B cell (primary cell): Measurements from ENCODE around the gene CRK. TPM values are rescaled to one million over a fixed set of nuclear protein-coding genes. Genes with fewer than 3 reads are reported as not detected.

Experiments
- ATAC-seq: fragments of 200-7000 bp; cut with Tn5 transposase; one replicate; pipeline ENCODE4 v1.10.0; 2021; ENCODE audit warnings: low read depth, mild to moderate bottlenecking, moderate number of reproducible peaks, moderate library complexity
- CTCF ChIA-PET: fragments of 350-600 bp; sonication (Branson Sonifier 250); formaldehyde crosslinking; loops from one replicate; lab custom pipeline; 2021; ENCODE audit warnings: antibody characterized with exemption, inconsistent platforms; lab: Charles Lee
- POLR2A ChIA-PET: fragments of 350-600 bp; sonication (Branson Sonifier 250); formaldehyde crosslinking; loops from one replicate; lab custom pipeline; 2021; ENCODE audit warnings: antibody characterized with exemption; lab: Charles Lee
- DNase-seq: peaks from one replicate; pipeline ENCODE4 v3.0.0; 2013
- H2AFZ ChIP-seq: 2 replicates; pipeline ENCODE4 v1.6.1; 2012; ENCODE audit warnings: mild to moderate bottlenecking, low read depth, low read length; ENCODE audit not compliant: insufficient read depth, poor library complexity, severe bottlenecking
- H3K27ac ChIP-seq, 2 donors: 1 replicate in 1 of 2; 2 replicates in 1 of 2; pipeline ENCODE4 v1.5.1; 2012 to 2013; ENCODE audit warnings: low read length in 2 of 2, mild to moderate bottlenecking in 2 of 2, moderate library complexity in 1 of 2
- H3K27me3 ChIP-seq, 4 experiments: fragments of 200-600 bp in 1 of 4; sonication (generic) in 1 of 4; replicated peaks in 1 of 4; 1 replicate in 2 of 4; 2 replicates in 2 of 4; pipeline versions ENCODE4 v1.6.1 to v1.7.0; 2013 to 2016; ENCODE audit warnings: low read length in 3 of 4, mild to moderate bottlenecking in 2 of 4, mixed read lengths in 1 of 4, moderate library complexity in 1 of 4; ENCODE audit not compliant: insufficient read depth in 4 of 4, control insufficient read depth in 3 of 4; ENCODE audit errors: control extremely low read depth in 1 of 4
- H3K36me3 ChIP-seq, 2 experiments: replicated peaks in 1 of 2; 1 replicate in 1 of 2; 2 replicates in 1 of 2; pipeline versions ENCODE4 v1.6.1 to v1.7.1; 2013; ENCODE audit warnings: low read length in 1 of 2; ENCODE audit not compliant: insufficient read depth in 2 of 2, control insufficient read depth in 1 of 2; ENCODE audit errors: control extremely low read depth in 1 of 2, extremely low read depth in 1 of 2
- H3K4me1 ChIP-seq, 2 donors: fragments of 200-600 bp in 1 of 2; sonication (generic) in 1 of 2; 1 replicate in 1 of 2; 2 replicates in 1 of 2; pipeline versions ENCODE4 v1.5.1 to v1.6.1; 2013 to 2017; ENCODE audit warnings: low read length in 2 of 2; ENCODE audit not compliant: control insufficient read depth in 2 of 2, insufficient read depth in 2 of 2
- H3K4me2 ChIP-seq: replicated peaks from 2 replicates; pipeline ENCODE3; 2012; ENCODE audit warnings: mild to moderate bottlenecking, low read depth, low read length; ENCODE audit not compliant: poor library complexity, severe bottlenecking
- H3K4me3 ChIP-seq, 5 experiments: fragments of 200-600 bp in 1 of 5; sonication (generic) in 1 of 5; 1 replicate in 3 of 5; 2 replicates in 2 of 5; pipeline versions ENCODE4 v1.5.1 to v1.7.0; 2011 to 2016; ENCODE audit warnings: low read length in 4 of 5, mild to moderate bottlenecking in 4 of 5, low read depth in 2 of 5, control low read depth in 1 of 5, moderate library complexity in 1 of 5; ENCODE audit not compliant: insufficient read depth in 1 of 5; ENCODE audit errors: control extremely low read depth in 1 of 5, extremely low read depth in 1 of 5
- H3K79me2 ChIP-seq: fragments of 200-600 bp; sonication (generic); one replicate; pipeline ENCODE4 v1.6.0; 2016; ENCODE audit warnings: low read length; ENCODE audit not compliant: control insufficient read depth, insufficient read depth
- H3K9ac ChIP-seq: fragments of 200-600 bp; sonication (generic); 2 replicates; pipeline ENCODE4 v1.6.1; 2017; ENCODE audit warnings: mild to moderate bottlenecking, low read length, moderate library complexity
- H3K9me3 ChIP-seq, 3 donors: one replicate each; pipeline versions ENCODE4 v1.6.1 to v1.7.1; 2013; ENCODE audit warnings: low read length in 2 of 3; ENCODE audit not compliant: control insufficient read depth in 2 of 3, insufficient read depth in 1 of 3; ENCODE audit errors: control extremely low read depth in 1 of 3
- H4K20me1 ChIP-seq: 2 replicates; pipeline ENCODE4 v1.6.0; 2012; ENCODE audit warnings: mild to moderate bottlenecking, low read length; ENCODE audit not compliant: insufficient read depth, control insufficient read depth, poor library complexity, severe bottlenecking
- H3K27ac Mint-ChIP-seq: one replicate; pipeline ENCODE4 v1.8.0; 2021; ENCODE audit warnings: mixed read lengths
- H3K27me3 Mint-ChIP-seq: one replicate; pipeline ENCODE4 v1.8.0; 2021; ENCODE audit warnings: mixed read lengths
- H3K4me1 Mint-ChIP-seq: one replicate; pipeline ENCODE4 v1.8.0; 2021; ENCODE audit warnings: mixed read lengths
- H3K4me3 Mint-ChIP-seq: one replicate; pipeline ENCODE4 v1.8.0; 2021; ENCODE audit warnings: mixed read lengths
- H3K9me3 Mint-ChIP-seq: one replicate; pipeline ENCODE4 v1.8.0; 2022; ENCODE audit warnings: mixed read lengths; ENCODE audit not compliant: insufficient read depth
- CTCF ChIP-seq: fragments of 200-600 bp; IDR thresholded peaks from one replicate; pipeline ENCODE4 v1.8.0; 2022; ENCODE audit warnings: antibody characterized with exemption, mild to moderate bottlenecking
- EZH2 ChIP-seq: IDR thresholded peaks from 2 replicates; pipeline ENCODE4 v1.6.1; 2012; ENCODE audit warnings: borderline replicate concordance, low read depth, mild to moderate bottlenecking, moderate library complexity, low read length; ENCODE audit not compliant: insufficient read depth, poor library complexity, severe bottlenecking
- WGBS: methylation state at CpG from one replicate; pipeline ENCODE4 v1.1.5; 2013; ENCODE audit warnings: missing lambda C conversion rate; ENCODE audit not compliant: insufficient coverage; 5-methylcytosine and 5-hydroxymethylcytosine counted together
- intact Hi-C: fragments of 100-400 bp; cut with micrococcal nuclease; formaldehyde crosslinking; loops from one replicate; pipeline ENCODE4 v1.10.0; 2022
- polyA plus RNA-seq: library from polyadenylated mRNA; depleted of rRNA; stranded (reverse); fragments of >200 nt; gene quantifications from 2 replicates; pipeline ENCODE4 v1.2.3, GENCODE V29; 2012
- total RNA-seq, 2 donors: library from RNA; stranded (reverse); fragments of 120-200 nt in 1 of 2; gene quantifications; 1 replicate in 1 of 2; 2 replicates in 1 of 2; pipeline versions ENCODE4 v1.2.3 to v1.2.4, GENCODE V29; 2013 to 2022

CRK gene
- total and polyA plus RNA-seq, 2 donors (not counting 1 experiment from before 2014, with no cell fraction given), result 8.2 to 36.4 TPM

GRCh38 chr17:1494736-1495253, 38.8 kb upstream of the CRK start:
- H3K4me1 Mint-ChIP-seq, result peaks cover 28% of the 10 kb centered on the region
- H3K27me3 Mint-ChIP-seq, result no peaks in the 10 kb centered on the region
- ChIA-PET POLR2A (no interaction called here), CTCF (interaction anchor here (2.3 kb wide), 1 partner anchor 21 kb away, joined by 10 read pairs; the partner anchor contains the start of gene INPP5K)
- Histone ChIP-seq H4K20me1 (peaks cover 13% of the 10 kb centered on the region), H3K27ac (no peak overlapping the region), H3K9me3 (no peaks in the 10 kb centered on the region), H3K4me2 (no peak overlapping the region), H3K9ac (no peak overlapping the region), H3K27me3 (peaks cover 0 to 5% (median 0%) of the 10 kb centered on the region in 4 experiments), H3K4me1 (peaks cover 25 to 31% of the 10 kb centered on the region in 2 donors), H2AFZ (no peak overlapping the region), H3K36me3 (peaks cover 0 to 30% of the 10 kb centered on the region in 2 experiments), H3K4me3 (no peak overlapping the region), H3K79me2 (peaks cover 6% of the 10 kb centered on the region)
- TF ChIP-seq CTCF (no peak), EZH2 (no peak)
- DNase-seq, result no peak
- H3K4me3 Mint-ChIP-seq, result no peak overlapping the region
- no peak overlapping the region for H3K27ac Mint-ChIP-seq
- intact Hi-C loops, result no loop called here
- no peaks in the 10 kb centered on the region for H3K9me3 Mint-ChIP-seq
- no peak for ATAC-seq
- 98% methylated on average over 11 of the region's 11 CpGs for WGBS

- H3K4me2 ChIP-seq, result no peak overlapping the region
- H4K20me1 ChIP-seq, result peaks cover 13% of the 10 kb centered on the region
- Mint-ChIP-seq H3K27me3 (no peaks in the 10 kb centered on the region), H3K9me3 (no peaks in the 10 kb centered on the region), H3K4me1 (peaks cover 28% of the 10 kb centered on the region), H3K4me3 (peak overlapping the region; percentile 35), H3K27ac (no peak overlapping the region)
- ChIA-PET POLR2A (no interaction called here), CTCF (interaction anchor here (2.3 kb wide), 1 partner anchor 21 kb away, joined by 10 read pairs; the partner anchor contains the start of gene INPP5K)
- peaks cover 0 to 5% (median 0%) of the 10 kb centered on the region in 4 experiments for H3K27me3 ChIP-seq
- no peak for DNase-seq
- 94% methylated on average over 7 of the region's 7 CpGs for WGBS
- no peak overlapping the region for H3K27ac ChIP-seq
- ATAC-seq, result no peak
- intact Hi-C loops, result no loop called here
- peaks cover 6% of the 10 kb centered on the region for H3K79me2 ChIP-seq
- TF ChIP-seq EZH2, result no peak
- no peak for TF ChIP-seq CTCF
- no peaks in the 10 kb centered on the region for H3K9me3 ChIP-seq
- H3K4me3 ChIP-seq, result no peak overlapping the region
- peaks cover 25 to 31% of the 10 kb centered on the region in 2 donors for H3K4me1 ChIP-seq
- H3K36me3 ChIP-seq, result peaks cover 0 to 30% of the 10 kb centered on the region in 2 experiments
- no peak overlapping the region for H2AFZ ChIP-seq
- no peak overlapping the region for H3K9ac ChIP-seq
These were observed 38.2 kb upstream of the CRK start for GRCh38 chr17:1494203-1494602.
